ENCODE data around the gene SLBP.
"Not testable (repeated sequence)": the region's sequence is repeated elsewhere in the genome, so short reads cannot be mapped to it uniquely, and the experiment has no call there.

SLBP gene

DNA sequence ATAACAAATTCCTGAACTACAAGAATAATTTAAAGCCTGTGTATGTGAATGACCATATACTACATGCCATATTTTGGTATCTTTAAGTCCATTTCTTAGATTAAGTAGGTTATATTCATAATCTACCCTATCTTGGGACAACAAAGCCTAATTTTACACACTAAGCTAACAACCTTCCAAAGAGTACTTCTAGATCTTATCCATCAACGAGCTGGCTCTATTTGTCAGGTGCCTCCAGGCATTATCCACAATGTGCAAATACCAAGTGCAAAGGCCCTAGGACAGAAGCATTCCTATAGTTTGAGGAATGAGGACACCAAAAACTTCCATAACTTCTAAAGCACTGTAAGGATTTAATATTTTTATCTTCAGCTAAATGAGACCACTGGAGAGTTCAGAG is 3.5 kb downstream of the SLBP start:
- DNase-seq = no peak

DNA sequence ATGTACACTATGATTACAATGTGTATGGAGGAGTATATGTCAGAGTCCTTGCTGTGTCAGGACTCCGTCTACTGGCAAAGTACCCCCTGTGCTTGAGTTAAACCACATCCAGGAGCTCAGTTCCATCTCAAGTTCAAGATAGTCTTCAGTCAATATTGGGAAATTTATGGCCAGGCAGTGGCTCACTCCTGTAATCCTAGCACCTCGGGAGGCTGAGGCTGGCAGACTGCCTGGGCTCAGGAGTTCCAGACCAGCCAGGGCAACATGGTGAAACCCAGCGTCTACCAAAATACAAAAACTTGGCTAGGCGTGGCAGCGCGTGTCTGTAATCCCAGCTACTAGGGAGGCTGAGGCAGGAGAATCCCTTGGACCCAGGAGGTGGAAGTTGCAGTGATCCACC is 5.8 kb downstream of the SLBP start:
- DNase-seq = no peak

DNA sequence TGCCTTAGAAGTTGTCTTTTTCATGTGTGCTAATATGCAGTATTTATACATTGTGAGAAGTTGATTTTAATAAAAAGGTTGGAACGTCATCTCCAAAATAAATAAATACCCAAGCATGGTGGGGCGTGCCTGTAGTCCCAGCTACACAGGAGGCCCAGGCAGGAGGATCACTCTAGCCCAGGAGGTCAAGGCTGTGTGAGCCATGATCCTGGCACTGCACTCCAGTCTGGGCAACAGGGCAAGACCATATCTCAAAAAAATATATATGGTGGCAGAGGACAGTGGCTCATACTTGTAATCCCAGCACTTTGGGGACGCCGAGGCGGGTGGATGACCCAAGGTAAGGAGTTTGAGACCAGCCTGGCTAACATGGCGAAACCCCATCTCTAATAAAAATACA is 6.4 kb downstream of the SLBP start:
- no peak for DNase-seq

DNA sequence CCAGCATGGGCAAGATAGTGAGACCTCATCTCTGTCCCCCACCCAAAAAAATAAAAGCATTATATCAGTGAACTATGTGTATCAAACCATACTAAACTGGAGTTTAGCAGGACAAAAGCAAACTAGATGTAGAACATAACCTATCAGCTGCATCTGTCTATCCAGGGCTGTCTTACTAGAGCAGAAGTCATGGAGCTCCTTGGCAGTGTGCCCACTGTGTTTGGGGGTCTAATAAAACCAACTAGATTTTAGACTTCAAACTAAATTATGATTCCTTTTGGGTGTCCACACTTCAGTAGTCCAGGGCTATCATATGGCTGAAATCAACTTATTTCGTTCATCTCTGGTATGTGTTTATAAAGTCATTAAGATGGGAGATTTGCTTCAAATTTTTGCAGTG is 8.3 kb downstream of the SLBP start:
- no peak for DNase-seq

DNA sequence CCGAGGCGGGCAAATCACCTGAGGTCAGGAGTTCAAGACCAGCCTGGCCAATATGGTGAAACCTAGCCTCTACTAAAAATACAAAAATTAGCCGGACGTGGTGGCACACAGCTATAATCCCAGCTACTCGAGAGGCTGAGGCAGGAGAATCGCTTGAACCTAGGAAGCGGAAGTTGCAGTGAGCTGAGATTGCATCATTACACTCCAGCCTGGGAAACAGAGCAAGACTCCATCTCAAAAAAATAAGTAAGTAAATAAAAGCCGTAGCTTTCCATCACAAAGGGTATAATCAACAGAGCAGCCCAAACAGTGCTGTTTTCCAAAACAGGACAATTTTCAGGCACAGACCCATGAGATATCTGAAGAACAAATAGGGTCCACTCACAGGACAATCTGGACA is 10.4 kb downstream of the SLBP start:
- not testable (repeated sequence) for DNase-seq

DNA sequence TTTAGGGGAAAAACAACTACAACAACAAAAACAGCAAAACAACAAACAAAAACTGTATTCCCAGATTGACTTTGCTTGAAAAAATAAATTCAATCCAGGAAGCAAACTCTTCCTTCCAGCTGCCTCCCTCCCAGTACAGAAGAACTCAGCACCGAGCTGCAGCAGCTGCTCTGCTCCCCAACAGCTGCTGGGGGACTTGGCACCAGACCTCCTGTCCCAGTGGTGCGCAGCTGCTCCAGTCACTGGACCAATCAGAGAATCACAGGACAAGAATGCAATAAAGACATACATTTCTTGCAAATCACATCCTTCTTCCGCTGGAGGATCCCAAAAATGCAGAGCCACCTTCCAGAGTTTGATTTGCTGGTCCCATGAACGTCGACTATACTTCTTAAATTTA is 16.2 kb downstream of the SLBP start:
- no peak for DNase-seq

DNA sequence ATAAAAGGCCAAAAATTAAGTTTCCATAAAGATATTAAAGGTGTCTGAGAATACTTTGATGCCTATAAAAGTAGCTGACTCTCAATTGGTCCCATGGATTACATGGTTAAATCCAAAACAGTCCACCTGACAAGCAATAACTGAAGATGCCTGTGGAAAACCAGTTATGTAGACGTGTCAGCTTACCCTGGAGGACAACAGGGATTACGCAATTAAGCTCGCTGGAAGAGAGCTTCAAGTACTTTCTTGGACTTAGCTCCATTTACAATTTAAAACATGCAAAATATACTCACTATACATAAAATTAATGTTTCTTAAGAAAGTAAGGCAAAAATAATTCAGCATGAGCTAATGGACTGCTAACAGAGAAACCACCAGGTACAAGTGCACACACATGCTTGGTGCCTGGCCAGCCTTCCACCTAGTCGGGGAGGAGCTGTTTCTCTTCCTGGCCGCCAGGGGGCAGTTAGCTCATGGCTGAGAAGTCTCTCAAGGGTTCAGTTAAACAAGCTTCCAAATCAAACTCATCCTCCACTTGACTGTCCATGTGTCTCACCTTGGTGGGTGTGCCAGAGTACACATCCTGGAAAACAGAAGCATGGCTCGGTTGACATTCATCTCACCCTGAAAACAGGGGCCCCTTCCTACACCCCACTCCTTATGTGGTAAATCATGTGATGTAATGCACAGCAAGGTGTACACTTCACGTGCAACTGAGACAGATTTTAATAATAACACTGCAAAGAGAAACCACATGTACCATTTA is 18.8 kb downstream of the SLBP start:
- DNase-seq = peak; percentile 64

DNA sequence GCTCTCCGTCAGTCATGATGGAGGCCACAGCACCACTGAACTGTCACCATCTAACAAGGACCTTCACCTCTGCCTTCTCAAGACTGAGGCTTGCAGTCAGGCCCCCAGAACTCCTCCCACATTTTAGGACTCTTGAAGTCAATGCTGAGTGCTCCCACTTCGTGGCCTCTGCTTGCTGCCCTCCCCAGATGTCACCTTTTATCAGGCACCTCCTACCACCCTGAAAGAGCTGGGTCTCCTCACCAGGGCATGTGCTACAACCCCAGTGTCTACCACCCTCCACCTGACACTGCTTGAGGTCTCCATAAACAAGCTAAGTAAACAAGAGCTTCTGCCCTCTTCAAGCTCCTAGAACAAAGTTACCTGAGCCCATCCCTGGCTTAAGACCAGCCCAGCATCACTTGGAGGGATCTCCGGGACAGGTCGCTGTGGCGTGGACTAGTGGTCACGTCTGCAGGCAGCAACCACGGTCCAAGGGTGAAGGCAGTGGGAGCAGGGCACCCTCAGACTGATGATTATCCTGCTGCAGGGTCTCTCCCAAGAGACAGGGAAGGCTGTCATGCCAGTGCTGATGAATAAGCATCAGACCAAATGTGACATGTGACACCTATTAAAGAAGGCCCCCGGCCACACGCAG is 20.3 kb downstream of the SLBP start:
- DNase-seq = no peak

DNA sequence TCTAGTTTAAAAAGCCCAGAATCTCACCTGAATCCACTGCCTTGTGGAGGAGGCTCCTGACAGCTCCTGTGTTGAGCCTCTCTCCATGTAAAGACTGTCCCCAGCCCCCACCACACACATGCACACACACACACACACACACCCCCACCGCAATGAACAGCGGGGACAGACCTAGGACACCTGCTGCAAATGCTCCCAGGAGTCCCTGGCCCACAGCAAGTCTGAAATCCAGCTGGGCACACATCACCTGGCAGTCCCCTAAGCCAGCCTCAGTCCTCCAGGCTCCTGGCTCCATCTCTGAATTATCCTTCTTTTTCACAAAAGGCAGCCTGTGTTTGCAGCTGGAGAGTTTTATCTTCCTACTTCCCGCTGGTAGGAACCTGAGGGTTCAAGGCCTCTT is 21.4 kb downstream of the SLBP start:
- no peak for DNase-seq

DNA sequence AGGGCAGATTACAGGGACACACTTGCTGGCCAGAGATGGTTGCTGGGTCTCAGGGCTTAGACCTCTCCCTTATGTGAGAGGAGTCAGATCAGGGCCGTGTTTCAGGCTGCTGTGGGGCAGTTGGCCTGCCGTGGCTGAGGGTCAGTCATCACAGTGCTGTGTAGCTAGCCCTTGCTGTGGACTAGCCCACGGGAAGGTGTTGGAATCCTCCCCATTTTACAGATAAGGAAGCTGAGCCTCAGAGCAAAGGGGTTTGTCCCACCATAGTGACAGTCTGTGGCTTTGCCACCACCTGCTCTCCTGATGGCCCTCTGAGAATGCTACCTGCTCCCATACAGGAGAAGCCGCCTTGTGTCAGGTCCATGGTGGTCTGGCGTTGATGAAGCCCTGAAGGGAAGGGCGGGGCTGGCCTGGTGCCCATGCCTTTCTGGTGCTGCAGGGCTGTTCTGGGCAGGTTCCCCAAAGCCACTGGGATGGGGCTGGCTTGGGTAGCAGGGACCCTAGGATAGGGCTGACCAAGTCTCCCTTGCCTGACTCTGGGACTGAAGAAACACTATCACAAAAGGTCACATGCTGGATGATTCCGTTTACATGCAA is 25.6 kb downstream of the SLBP start:
- no peak for DNase-seq

DNA sequence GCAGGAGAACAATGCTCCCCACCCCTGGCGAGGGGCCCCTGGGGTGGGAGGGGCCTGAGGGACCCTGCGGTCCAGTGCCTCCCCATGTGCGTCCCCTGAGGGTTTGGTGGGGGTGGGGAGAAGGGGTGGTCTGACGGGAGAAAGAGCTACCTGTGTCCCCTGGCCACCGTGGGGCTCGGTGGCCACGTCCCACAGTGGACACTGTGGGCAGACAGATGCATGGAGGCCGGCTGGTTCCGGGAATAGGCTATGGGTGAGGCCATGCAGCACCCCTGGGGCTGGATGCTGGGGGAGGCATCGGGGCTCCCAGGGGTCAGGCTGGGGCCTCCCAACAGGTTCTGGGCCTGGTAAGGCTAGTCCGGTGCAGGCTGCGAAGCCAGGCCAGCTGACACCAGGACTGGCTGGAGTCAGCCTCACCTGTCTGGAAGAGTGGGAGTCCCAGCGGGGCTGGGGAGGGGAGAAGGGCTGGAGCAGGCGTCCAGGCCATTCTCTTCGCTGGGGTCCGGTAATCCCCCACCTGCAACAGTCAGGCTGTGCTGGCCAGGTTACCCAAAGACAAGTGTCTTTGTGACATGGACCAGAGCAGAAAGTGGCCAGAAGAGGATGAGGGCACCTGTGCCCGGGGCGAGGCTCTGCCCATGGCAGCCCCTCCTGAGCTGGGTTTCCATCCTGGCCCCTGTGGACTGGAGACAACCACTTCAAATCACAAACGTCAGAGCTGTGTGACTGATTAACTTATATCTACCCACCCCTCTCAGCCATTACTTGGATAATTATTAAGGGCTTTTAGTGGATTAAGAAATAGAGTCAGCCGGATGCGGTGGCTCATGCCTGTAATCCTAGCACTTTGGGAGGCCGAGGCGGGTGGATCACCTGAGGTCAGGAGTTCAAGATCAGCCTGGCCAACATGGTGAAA is 26.6 kb downstream of the SLBP start:
- DNase-seq = no peak

DNA sequence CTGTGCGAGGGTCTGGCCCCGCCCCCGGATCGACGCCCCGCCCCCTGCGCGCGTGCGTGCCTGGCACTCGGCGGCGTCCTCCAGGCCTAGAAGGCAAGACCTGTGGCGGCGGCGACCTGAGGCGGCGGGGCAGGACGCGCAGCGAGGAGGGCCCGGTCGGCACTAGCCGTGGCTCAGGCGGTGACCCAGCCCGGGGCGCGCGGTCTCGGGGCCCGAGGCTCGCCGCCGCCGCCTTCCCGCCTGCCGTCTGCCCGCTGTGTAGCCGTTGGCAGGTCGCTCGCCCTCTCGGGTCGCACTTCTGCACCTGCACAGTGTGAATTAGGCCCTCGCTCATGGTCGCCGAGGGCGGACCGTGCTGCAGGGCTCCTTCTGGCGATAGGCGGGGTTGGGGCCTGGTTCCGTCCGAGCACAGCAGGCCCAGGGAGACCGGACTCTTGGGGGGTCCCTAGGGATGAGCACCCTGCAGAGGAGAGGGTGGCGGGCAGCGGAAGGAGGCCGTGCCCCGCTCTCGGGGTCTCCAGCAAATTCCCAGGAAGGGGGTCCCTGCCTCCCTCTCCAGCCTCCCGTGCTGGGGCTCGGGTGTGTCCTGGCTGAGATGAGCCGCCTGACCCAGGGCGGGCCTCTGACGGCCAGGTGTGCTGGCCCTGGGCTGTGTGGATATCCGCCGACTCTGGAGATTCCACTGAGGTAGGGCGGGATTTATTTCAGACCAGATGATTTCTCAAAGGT is 27.4 kb downstream of the SLBP start:
- DNase-seq = no peak

DNA sequence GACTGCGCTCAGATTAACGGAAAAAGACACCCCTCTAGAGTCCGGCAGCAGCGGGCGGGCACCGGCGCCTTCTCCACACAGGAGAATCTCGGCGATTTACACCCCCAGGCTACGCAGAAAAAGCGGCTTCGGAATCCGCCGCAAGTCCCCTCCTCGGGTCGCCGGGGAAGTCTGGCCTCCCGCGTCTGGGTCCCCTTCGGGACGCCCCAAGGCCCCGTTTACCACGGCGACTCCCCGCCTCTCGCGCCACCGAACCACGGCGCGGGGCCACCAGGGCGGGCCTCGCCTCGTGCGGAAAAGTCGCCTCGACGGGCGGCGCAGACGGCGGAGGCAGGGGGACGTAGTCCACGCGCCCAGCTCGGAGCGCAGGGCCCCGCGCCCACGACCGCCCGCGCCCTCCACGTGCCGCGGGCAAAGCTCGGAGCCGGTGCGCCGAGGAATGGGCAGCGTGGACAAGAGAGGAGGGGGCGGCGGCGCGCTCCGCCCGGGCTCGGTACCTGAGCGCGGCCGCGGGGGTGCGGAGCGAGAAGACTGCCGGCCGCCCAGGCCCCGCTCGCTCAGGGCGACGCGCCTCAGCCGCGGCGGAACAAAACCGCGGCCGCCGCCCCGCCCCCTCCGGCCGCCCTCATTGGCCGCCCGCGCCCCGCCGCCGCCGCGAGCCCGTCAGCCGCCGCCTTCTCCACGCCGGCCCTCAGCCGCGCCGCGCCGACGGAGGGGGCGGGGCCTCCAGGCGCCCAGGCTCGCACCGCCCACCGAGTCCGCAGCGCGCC is 28.2 kb downstream of the SLBP start, which contains the start of gene FAM53A:
TSS of gene FAM53A (minus strand) at position 578 of the 770 bp plus-strand sequence. CDS start 15,572 bp downstream, outside the sequence.
- DNase-seq = peak; percentile 87

DNA sequence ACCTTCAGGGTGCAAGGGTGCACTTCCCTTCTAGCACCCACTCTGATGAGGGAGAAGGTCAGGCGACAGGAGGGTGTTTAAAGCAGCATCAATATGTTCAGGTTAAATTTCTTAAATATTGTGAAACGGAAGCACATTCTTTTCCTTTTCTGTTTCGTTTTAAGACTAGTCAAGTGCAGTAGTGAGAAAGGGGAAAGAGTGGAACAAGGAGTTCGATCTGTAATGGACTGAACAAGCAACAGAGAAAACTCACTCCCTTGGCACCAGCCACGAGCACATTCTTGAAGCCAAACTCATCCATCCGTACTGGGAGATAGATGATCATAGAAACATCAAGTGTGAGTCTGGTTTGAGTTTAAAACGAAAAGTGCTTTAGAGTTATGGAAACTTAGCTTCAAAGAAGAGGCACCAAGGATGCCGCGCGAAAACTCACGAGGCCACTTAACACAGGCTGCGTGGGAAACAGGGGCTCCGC is 28.8 kb downstream of the SLBP start:
- DNase-seq = peak; percentile 85

DNA sequence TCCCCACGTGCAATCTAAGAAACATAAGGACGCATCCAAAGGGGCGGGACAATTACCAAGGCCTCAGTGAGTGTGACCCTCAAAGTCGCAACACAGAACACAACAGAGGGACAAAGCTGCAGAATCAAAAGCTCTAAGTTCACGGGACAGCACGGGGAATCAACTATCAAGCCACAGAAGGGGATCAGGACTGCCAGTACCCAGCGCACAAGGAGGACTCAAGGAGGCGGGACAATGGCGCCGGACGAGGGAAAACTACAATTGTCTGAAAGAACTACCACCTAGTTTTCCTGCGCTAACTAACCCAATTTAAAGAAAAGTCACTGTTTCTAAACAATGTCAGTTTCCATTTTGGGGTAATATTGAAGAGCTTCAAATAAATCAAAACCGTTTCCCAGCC is 29.3 kb downstream of the SLBP start:
- no peak for DNase-seq

DNA sequence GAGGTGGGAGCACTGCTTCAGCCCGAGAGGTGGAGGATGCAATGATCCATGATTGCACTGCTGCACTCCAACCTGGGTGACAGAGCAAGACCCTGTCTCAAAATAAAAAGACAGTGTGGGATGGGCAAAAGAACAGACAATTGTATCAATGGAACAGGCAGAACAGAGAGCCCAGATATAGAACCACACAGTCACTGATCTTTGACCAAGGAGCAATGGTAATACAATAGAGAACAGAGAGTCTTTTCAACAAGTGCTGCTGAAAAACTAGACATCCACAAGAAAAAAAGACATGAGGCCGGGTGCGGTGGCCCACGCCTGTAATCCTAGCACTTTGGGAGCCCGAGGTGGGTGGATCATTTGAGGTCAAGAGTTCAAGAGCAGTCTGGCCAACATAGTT is 33.9 kb downstream of the SLBP start:
- no peak for DNase-seq

DNA sequence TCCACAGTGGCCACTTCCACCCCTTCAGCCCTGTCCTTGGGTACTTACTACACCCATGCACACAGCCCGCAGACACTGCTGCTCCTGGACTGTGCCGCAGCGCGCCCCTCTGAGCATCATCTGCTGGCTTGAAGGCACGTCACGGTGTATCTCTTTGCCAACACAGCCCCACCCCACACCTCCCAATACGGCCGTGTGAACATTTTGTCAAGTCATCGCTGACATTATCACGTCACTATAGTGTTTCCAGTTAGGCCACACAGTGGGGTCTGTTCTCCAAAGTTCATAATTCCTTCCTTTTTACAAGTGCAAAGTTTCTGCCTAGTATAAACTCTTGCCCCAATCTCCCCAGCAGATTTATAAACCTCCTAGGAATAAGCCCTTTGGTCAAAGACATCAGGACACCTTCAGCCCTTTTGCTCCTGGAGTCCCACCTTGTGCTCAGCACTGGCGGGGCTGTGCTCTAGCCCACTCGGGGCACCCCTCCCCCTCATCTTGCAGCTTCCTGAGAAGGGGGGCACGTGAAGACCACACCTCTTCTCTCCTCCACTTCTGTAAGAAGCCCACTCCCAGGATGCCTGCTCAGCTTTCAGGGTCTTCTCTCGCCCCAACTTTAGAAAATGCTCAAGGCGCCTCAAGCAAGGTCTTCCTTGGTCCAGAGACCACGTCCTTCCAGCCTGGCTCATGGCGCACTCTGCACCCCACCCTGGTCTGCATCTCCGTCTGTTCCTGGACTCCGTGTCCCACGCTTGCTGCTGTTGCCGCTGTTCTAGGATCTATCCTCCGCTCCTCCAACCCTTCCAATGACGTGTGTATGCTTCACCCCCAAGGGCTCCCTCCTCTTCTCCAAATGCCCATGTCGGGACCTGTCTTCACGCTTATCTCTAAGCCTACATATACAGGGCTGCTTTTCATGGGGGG is 35.3 kb downstream of the SLBP start:
- no peak for DNase-seq

DNA sequence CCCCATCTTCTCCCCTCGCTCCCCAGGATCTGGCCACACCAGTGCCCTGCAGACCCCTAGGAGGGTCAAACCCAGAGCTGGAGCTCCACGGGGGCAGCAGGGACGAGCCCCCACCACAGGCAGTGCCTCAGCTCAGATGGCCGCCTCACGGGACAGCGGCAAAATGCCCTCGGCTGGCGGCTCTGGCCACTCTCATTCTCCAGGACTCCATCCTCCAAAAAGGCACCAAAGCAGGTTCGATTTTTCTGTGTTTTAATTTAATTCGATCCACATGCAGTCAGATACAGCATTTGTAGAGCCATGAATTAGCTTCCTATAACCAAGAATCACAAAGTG is 36.3 kb downstream of the SLBP start:
- DNase-seq = no peak

DNA sequence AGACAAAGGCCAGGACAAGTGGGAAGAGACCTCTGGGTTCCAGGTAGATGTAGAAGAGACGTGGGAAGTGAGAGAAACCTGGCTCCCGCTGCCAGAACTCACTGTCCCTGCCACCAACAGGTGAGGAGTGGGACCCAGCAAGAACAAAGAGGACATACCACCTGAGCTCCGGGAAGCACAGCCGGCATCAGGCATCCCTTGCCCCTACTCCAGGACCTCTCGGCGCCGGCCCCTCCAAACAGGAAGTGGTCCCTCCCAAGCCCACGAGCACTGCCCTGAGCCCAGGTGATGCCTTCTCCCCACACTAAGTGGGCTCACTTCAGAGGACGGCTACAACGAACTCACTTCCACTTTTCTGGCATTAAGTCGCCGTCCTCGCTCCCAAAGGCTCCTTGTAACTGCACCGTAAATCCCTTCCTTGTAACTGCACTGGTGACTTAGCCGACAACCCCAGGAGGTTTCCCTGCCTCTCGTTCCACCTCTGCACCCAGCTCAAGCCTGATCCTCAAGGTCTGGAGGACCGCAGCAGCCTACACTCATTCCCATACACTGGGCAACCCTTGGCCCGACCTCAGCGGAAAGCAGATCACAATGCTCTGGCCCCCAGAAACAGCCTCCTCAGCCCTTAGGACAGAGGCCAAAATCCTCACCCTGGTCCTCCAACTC is 36.9 kb downstream of the SLBP start:
- no peak for DNase-seq

DNA sequence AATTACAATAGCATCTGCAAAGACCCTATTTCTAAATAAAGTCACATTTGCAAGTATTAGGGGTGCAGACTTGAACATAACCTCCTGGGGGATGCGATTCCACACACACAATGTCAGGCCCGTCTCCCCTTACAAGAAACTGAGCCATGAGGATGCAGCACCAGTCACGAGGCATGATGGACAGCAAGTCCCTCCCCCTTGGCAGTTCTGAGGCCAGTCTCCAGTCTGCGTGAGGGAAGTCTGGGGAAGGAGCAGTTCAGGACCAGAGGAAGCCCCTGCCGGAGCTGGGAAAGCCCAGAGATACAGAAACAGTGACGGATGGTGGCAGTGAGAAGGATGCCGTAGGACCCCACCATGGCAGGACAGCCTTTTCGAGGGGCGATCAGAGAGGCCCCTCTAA is 37.4 kb downstream of the SLBP start:
- DNase-seq = no peak
